ENCODE data around the gene PGM2. TPM values are rescaled to one million over a fixed set of nuclear protein-coding genes. Genes with fewer than 3 reads are reported as not detected.

Gene PGM2
- total RNA-seq, 6 donors from 2014 or later = 11.1 to 30.6 (median 14.1) TPM

GRCh38 chr4:37803348-37803973 lies 23.0 kb upstream of the PGM2 start:
- H3K36me3 ChIP-seq = no peaks in the 10 kb centered on the region
- H3K27ac ChIP-seq = no peak overlapping the region
- DNase-seq (no peak), ATAC-seq (ENCODE audit: low FRiP score in 2 of 2) (peak in 1 of 2 donors; percentile 68)
- no peaks in the 10 kb centered on the region for H3K9me3 ChIP-seq
- TF ChIP-seq POLR2AphosphoS5 (IDR thresholded peaks at IDR 0.05) (no peak), CTCF (IDR thresholded peaks at IDR 0.05) (peak in 3 of 6 experiments; percentile 37 to 54 (median 46))
- no peaks in the 10 kb centered on the region for H3K27me3 ChIP-seq
- 28 to 29% methylated on average over 4 of the region's 4 CpGs for WGBS, 2 donors
- H3K4me3 ChIP-seq = no peak overlapping the region
- no peaks in the 10 kb centered on the region for H3K4me1 ChIP-seq

- peak overlapping the region in 1 of 4 donors; percentile 58 for H3K27ac ChIP-seq
- TF ChIP-seq CTCF (IDR thresholded peaks at IDR 0.05) = no peak
- TF ChIP-seq EP300 (IDR thresholded peaks at IDR 0.05) = no peak
- TF ChIP-seq POLR2A (IDR thresholded peaks at IDR 0.05) = no peak
- TF ChIP-seq POLR2AphosphoS5 (IDR thresholded peaks at IDR 0.05) = no peak
- WGBS, 2 donors = 82 to 89% methylated on average over 5 of the region's 5 CpGs
- H3K4me1 ChIP-seq = no peaks in the 10 kb centered on the region
- H3K4me3 ChIP-seq = no peak overlapping the region
- no peaks in the 10 kb centered on the region for H3K9me3 ChIP-seq
- ATAC-seq (ENCODE audit: low FRiP score in 2 of 2) = no peak
- no peak for DNase-seq
- no peaks in the 10 kb centered on the region for H3K27me3 ChIP-seq
- no peaks in the 10 kb centered on the region for H3K36me3 ChIP-seq
Measured at GRCh38 chr4:37805091-37805490, 21.4 kb upstream of the PGM2 start.

- TF ChIP-seq CTCF (IDR thresholded peaks at IDR 0.05) = no peak
- TF ChIP-seq POLR2AphosphoS5 (IDR thresholded peaks at IDR 0.05) = no peak
- TF ChIP-seq POLR2A (IDR thresholded peaks at IDR 0.05) = no peak
- no peak for TF ChIP-seq EP300 (IDR thresholded peaks at IDR 0.05)
- Histone ChIP-seq H3K27ac (no peak overlapping the region), H3K4me3 (no peak overlapping the region), H3K9me3 (no peaks in the 10 kb centered on the region), H3K27me3 (no peaks in the 10 kb centered on the region), H3K36me3 (no peaks in the 10 kb centered on the region), H3K4me1 (no peaks in the 10 kb centered on the region)
- DNase-seq = no peak
- WGBS, 2 donors = 93 to 100% methylated on average over 1 of the region's 1 CpG
- ATAC-seq (ENCODE audit: low FRiP score in 2 of 2) = no peak
Measured at GRCh38 chr4:37812713-37813112, 13.8 kb upstream of the PGM2 start.

GRCh38 chr4:37815591-37815990 lies 10.9 kb upstream of the PGM2 start:
- Histone ChIP-seq H3K4me1 (no peaks in the 10 kb centered on the region), H3K36me3 (no peaks in the 10 kb centered on the region), H3K9me3 (no peaks in the 10 kb centered on the region), H3K4me3 (no peak overlapping the region), H3K27me3 (no peaks in the 10 kb centered on the region), H3K27ac (peak overlapping the region in 1 of 4 donors; percentile 17)
- 49 to 56% methylated on average over 3 of the region's 3 CpGs for WGBS, 2 donors
- no peak for TF ChIP-seq POLR2AphosphoS5 (IDR thresholded peaks at IDR 0.05)
- TF ChIP-seq CTCF (IDR thresholded peaks at IDR 0.05) = no peak
- no peak for TF ChIP-seq EP300 (IDR thresholded peaks at IDR 0.05)
- no peak for TF ChIP-seq POLR2A (IDR thresholded peaks at IDR 0.05)
- ATAC-seq (ENCODE audit: low FRiP score in 2 of 2) (no peak), DNase-seq (no peak)

GRCh38 chr4:37816006-37816405 lies 10.5 kb upstream of the PGM2 start:
- peak overlapping the region in 1 of 4 donors; percentile 17 for H3K27ac ChIP-seq
- ATAC-seq (ENCODE audit: low FRiP score in 2 of 2) (no peak), DNase-seq (no peak)
- H3K9me3 ChIP-seq = no peaks in the 10 kb centered on the region
- H3K4me3 ChIP-seq = no peak overlapping the region
- no peak for TF ChIP-seq POLR2A (IDR thresholded peaks at IDR 0.05)
- no peaks in the 10 kb centered on the region for H3K27me3 ChIP-seq
- no peaks in the 10 kb centered on the region for H3K4me1 ChIP-seq
- 41 to 46% methylated on average over 2 of the region's 2 CpGs for WGBS, 2 donors
- no peaks in the 10 kb centered on the region for H3K36me3 ChIP-seq

Measured in upper lobe of left lung (tissue), 6 donors.